ENCODE measurements around the gene SYCP2L. TPM values are rescaled to one million over a fixed set of nuclear protein-coding genes. Genes with fewer than 3 reads are reported as not detected.

The SYCP2L gene
- polyA plus RNA-seq, 1 donor from 2014 or later = 9.4 TPM

GRCh38 chr6:11013721-11014070 is 126.8 kb downstream of the SYCP2L start:
- no peaks in the 10 kb centered on the region for H3K9me2 ChIP-seq (ENCODE audit: insufficient read depth, low read length)
- no peak for TF ChIP-seq POLR2AphosphoS5 (IDR thresholded peaks at IDR 0.05)
- TF ChIP-seq MXI1 (conservative IDR thresholded peaks at IDR 0.05; ENCODE audit: poor library complexity, severe bottlenecking) = no peak
- TF ChIP-seq EP300 (conservative IDR thresholded peaks at IDR 0.05; ENCODE audit: poor library complexity, severe bottlenecking) = no peak
- TF ChIP-seq CTCF (IDR thresholded peaks at IDR 0.05; ENCODE audit: poor library complexity, severe bottlenecking) = no peak
- TF ChIP-seq SMC3 (conservative IDR thresholded peaks at IDR 0.05; ENCODE audit: poor library complexity) = no peak
- TF ChIP-seq REST (IDR thresholded peaks at IDR 0.05; ENCODE audit: borderline replicate concordance) = no peak
- TF ChIP-seq TAF1 (IDR thresholded peaks at IDR 0.05; ENCODE audit: low read depth) = no peak
- no peak for TF ChIP-seq EZH2 (IDR thresholded peaks at IDR 0.05; ENCODE audit: borderline replicate concordance, insufficient read depth, low read length, poor library complexity, severe bottlenecking)
- TF ChIP-seq RAD21 (conservative IDR thresholded peaks at IDR 0.05) = no peak
- no peak overlapping the region for H2AFZ ChIP-seq (ENCODE audit: low read depth, low read length)
- H3K27me3 ChIP-seq (ENCODE audit: insufficient read depth, low read depth, low read length) = no peaks in the 10 kb centered on the region
- H3K9ac ChIP-seq (ENCODE audit: low read length) = no peak overlapping the region
- H3F3A ChIP-seq (ENCODE audit: insufficient read depth, low read length, poor library complexity, severe bottlenecking) = no peaks in the 10 kb centered on the region
- no peaks in the 10 kb centered on the region for H4K20me1 ChIP-seq (ENCODE audit: insufficient read depth)
- no peak overlapping the region for H3K4me2 ChIP-seq (ENCODE audit: low read length)
- H3K27ac ChIP-seq (ENCODE audit: low read length) = no peak overlapping the region
- no peaks in the 10 kb centered on the region for H3K36me3 ChIP-seq (ENCODE audit: insufficient read depth, low read length)
- no peak overlapping the region for H3K4me3 ChIP-seq (ENCODE audit: low read length)
- no peaks in the 10 kb centered on the region for H3K79me2 ChIP-seq (replicated peaks; ENCODE audit: insufficient read depth, low read length)
- no peaks in the 10 kb centered on the region for H3K9me3 ChIP-seq (ENCODE audit: low read length)

GRCh38 chr6:11015102-11015501 is 128.2 kb downstream of the SYCP2L start:
- no peaks in the 10 kb centered on the region for H3F3A ChIP-seq (ENCODE audit: insufficient read depth, low read length, poor library complexity, severe bottlenecking)
- no peak overlapping the region for H3K27ac ChIP-seq (ENCODE audit: low read length)
- H3K27me3 ChIP-seq (ENCODE audit: insufficient read depth, low read depth, low read length) = no peaks in the 10 kb centered on the region
- no peaks in the 10 kb centered on the region for H3K79me2 ChIP-seq (replicated peaks; ENCODE audit: insufficient read depth, low read length)
- no peak overlapping the region for H3K4me2 ChIP-seq (ENCODE audit: low read length)
- H4K20me1 ChIP-seq (ENCODE audit: insufficient read depth) = no peaks in the 10 kb centered on the region
- H2AFZ ChIP-seq (ENCODE audit: low read depth, low read length) = no peak overlapping the region
- H3K36me3 ChIP-seq (ENCODE audit: insufficient read depth, low read length) = no peaks in the 10 kb centered on the region
- no peaks in the 10 kb centered on the region for H3K9me2 ChIP-seq (ENCODE audit: insufficient read depth, low read length)
- no peak for TF ChIP-seq REST (IDR thresholded peaks at IDR 0.05; ENCODE audit: borderline replicate concordance)
- no peak for TF ChIP-seq SMC3 (conservative IDR thresholded peaks at IDR 0.05; ENCODE audit: poor library complexity)
- TF ChIP-seq CTCF (IDR thresholded peaks at IDR 0.05; ENCODE audit: poor library complexity, severe bottlenecking) = no peak
- no peak for TF ChIP-seq TAF1 (IDR thresholded peaks at IDR 0.05; ENCODE audit: low read depth)
- TF ChIP-seq POLR2AphosphoS5 (IDR thresholded peaks at IDR 0.05) = no peak
- no peak for TF ChIP-seq EZH2 (IDR thresholded peaks at IDR 0.05; ENCODE audit: borderline replicate concordance, insufficient read depth, low read length, poor library complexity, severe bottlenecking)
- no peak for TF ChIP-seq MXI1 (conservative IDR thresholded peaks at IDR 0.05; ENCODE audit: poor library complexity, severe bottlenecking)
- TF ChIP-seq RAD21 (conservative IDR thresholded peaks at IDR 0.05) = no peak
- TF ChIP-seq EP300 (conservative IDR thresholded peaks at IDR 0.05; ENCODE audit: poor library complexity, severe bottlenecking) = no peak
- H3K9me3 ChIP-seq (ENCODE audit: low read length) = no peaks in the 10 kb centered on the region
- H3K9ac ChIP-seq (ENCODE audit: low read length) = no peak overlapping the region
- no peak overlapping the region for H3K4me3 ChIP-seq (ENCODE audit: low read length)
